Colonic mucosa (tissue), 4 donors: ENCODE data around the gene DIP2A. TPM values are rescaled to one million over a fixed set of nuclear protein-coding genes. Genes with fewer than 3 reads are reported as not detected.
"Not testable (repeated sequence)": the region's sequence is repeated elsewhere in the genome, so short reads cannot be mapped to it uniquely, and the experiment has no call there.

ENCODE experiments used
- DNase-seq: peaks from one replicate; pipeline ENCODE4 v3.0.0-alpha.2; 2020
- H3K27ac ChIP-seq: fragments of 200-600 bp; one replicate; pipeline ENCODE4 v1.8.0; 2021
- H3K27me3 ChIP-seq: fragments of 200-600 bp; one replicate; pipeline ENCODE4 v1.8.0; 2021
- H3K36me3 ChIP-seq: fragments of 200-600 bp; one replicate; pipeline ENCODE4 v1.8.0; 2021
- H3K4me1 ChIP-seq: fragments of 200-600 bp; one replicate; pipeline ENCODE4 v1.8.0; 2021; ENCODE audit warnings: mild to moderate bottlenecking
- H3K4me3 ChIP-seq: fragments of 200-600 bp; one replicate; pipeline ENCODE4 v1.8.0; 2021
- H3K9ac ChIP-seq, 2 donors: one replicate each; pipeline ENCODE4 v1.7.0; 2013; ENCODE audit warnings: control low read depth in 2 of 2, low read depth in 2 of 2, low read length in 2 of 2
- H3K9me3 ChIP-seq: fragments of 200-600 bp; one replicate; pipeline ENCODE4 v1.8.0; 2021
- CTCF ChIP-seq: fragments of 200-600 bp; IDR thresholded peaks from one replicate; pipeline ENCODE4 v1.8.0; 2022; ENCODE audit warnings: antibody characterized with exemption, mild to moderate bottlenecking
- intact Hi-C: fragments of 100-400 bp; cut with DNase I; formaldehyde crosslinking; loops from one replicate; pipeline ENCODE4 v1.14.1; 2022
- total RNA-seq, 2 donors: library from RNA; stranded (reverse); fragmentation: NEBNext Ultra II Directional in 1 of 2; extraction: Animal tissue kit (Norgen Biotek cat#: 25700) in 1 of 2; gene quantifications; one replicate each; pipeline ENCODE4 v1.2.1, GENCODE V29; 2021
- donor health status: healthy.
- donor health status: DM: no; HTN: no; CAD: no.
- donor health status: DM: no; HTN: no; CAD: no.

DIP2A gene
- total RNA-seq, 2 donors from 2014 or later: 40.4 to 41.0 TPM

GRCh38 chr21:46570119-46570518, 111.4 kb downstream of the DIP2A start:
- no peak overlapping the region for H3K4me3 ChIP-seq
- H3K27me3 ChIP-seq: no peaks in the 10 kb centered on the region
- TF ChIP-seq CTCF: no peak
- no peaks in the 10 kb centered on the region for H3K36me3 ChIP-seq
- H3K9ac ChIP-seq: no peak overlapping the region
- H3K27ac ChIP-seq: no peak overlapping the region
- DNase-seq: no peak
- intact Hi-C loops: no loop called here
- H3K4me1 ChIP-seq: no peaks in the 10 kb centered on the region
- H3K9me3 ChIP-seq: no peaks in the 10 kb centered on the region

- Histone ChIP-seq H3K27me3 (no peaks in the 10 kb centered on the region), H3K27ac (no peak overlapping the region), H3K9ac (no peak overlapping the region), H3K9me3 (no peaks in the 10 kb centered on the region), H3K36me3 (no peaks in the 10 kb centered on the region), H3K4me1 (no peaks in the 10 kb centered on the region), H3K4me3 (no peak overlapping the region)
- no peak for TF ChIP-seq CTCF
- DNase-seq: no peak
- intact Hi-C loops: no loop called here
These were observed 111.9 kb downstream of the DIP2A start for GRCh38 chr21:46570631-46571030.

- Histone ChIP-seq H3K4me3 (no peak overlapping the region), H3K27me3 (no peaks in the 10 kb centered on the region), H3K9me3 (no peaks in the 10 kb centered on the region), H3K27ac (no peak overlapping the region), H3K9ac (no peak overlapping the region), H3K36me3 (no peaks in the 10 kb centered on the region), H3K4me1 (no peaks in the 10 kb centered on the region)
- DNase-seq: no peak
- no peak for TF ChIP-seq CTCF
- intact Hi-C loops: no loop called here
These were observed 114.2 kb downstream of the DIP2A start for GRCh38 chr21:46572850-46573249.

- not testable (repeated sequence) for H3K9me3 ChIP-seq
These were observed 119.1 kb downstream of the DIP2A start for GRCh38 chr21:46577786-46578185.

GRCh38 chr21:46579394-46579793, 120.7 kb downstream of the DIP2A start:
- H3K9me3 ChIP-seq, H3K4me3 ChIP-seq, H3K4me1 ChIP-seq, H3K36me3 ChIP-seq, H3K9ac ChIP-seq, DNase-seq, H3K27me3 ChIP-seq, intact Hi-C loops, H3K27ac ChIP-seq: not testable (repeated sequence)

More at GRCh38 chr21:46577786-46578185, 119.1 kb downstream of the DIP2A start:
- H3K4me3 ChIP-seq, H3K36me3 ChIP-seq, H3K27me3 ChIP-seq, H3K4me1 ChIP-seq, H3K9ac ChIP-seq, intact Hi-C loops, H3K27ac ChIP-seq, DNase-seq: not testable (repeated sequence)

GRCh38 chr21:46581780-46582307, 123.2 kb downstream of the DIP2A start:
- Histone ChIP-seq H3K9me3 (no peaks in the 10 kb centered on the region), H3K36me3 (no peaks in the 10 kb centered on the region), H3K27ac (no peak overlapping the region), H3K4me1 (no peaks in the 10 kb centered on the region), H3K27me3 (no peaks in the 10 kb centered on the region), H3K9ac (no peak overlapping the region), H3K4me3 (no peak overlapping the region)
- no peak for DNase-seq
- intact Hi-C loops: no loop called here
- TF ChIP-seq CTCF: no peak
